ENCODE data around the gene SRPRA. TPM values are rescaled to one million over a fixed set of nuclear protein-coding genes. Genes with fewer than 3 reads are reported as not detected.

The SRPRA gene
- total RNA-seq, 1 donor from 2014 or later: 120 TPM

- no peak for TF ChIP-seq CTCF (IDR thresholded peaks at IDR 0.05)
- H3K36me3 ChIP-seq: no peaks in the 10 kb centered on the region
- DNase-seq (no peak), ATAC-seq (no peak)
- intact Hi-C loops (cut with DNase I): no loop called here
- no peaks in the 10 kb centered on the region for H3K27me3 ChIP-seq
- peaks cover 17% of the 10 kb centered on the region for H3K4me1 ChIP-seq
- H3K27ac ChIP-seq: no peak overlapping the region
- H3K4me3 ChIP-seq: no peak overlapping the region
- H3K9me3 ChIP-seq: no peaks in the 10 kb centered on the region
Observed at GRCh38 chr11:126216526-126217305, 52.0 kb downstream of the SRPRA start.

GRCh38 chr11:126214841-126215240 is 53.9 kb downstream of the SRPRA start:
- no peaks in the 10 kb centered on the region for H3K27me3 ChIP-seq
- intact Hi-C loops (cut with DNase I): no loop called here
- DNase-seq: no peak
- H3K4me1 ChIP-seq: peaks cover 19% of the 10 kb centered on the region
- TF ChIP-seq CTCF (IDR thresholded peaks at IDR 0.05): no peak
- no peaks in the 10 kb centered on the region for H3K36me3 ChIP-seq
- peak overlapping the region; percentile 2 for H3K4me3 ChIP-seq
- no peaks in the 10 kb centered on the region for H3K9me3 ChIP-seq
- peak overlapping the region; percentile 12 for H3K27ac ChIP-seq
- no peak for ATAC-seq

- intact Hi-C loops (cut with DNase I): no loop called here
- no peaks in the 10 kb centered on the region for H3K27me3 ChIP-seq
- H3K27ac ChIP-seq: peak overlapping the region; percentile 12
- H3K4me1 ChIP-seq: peaks cover 15% of the 10 kb centered on the region
- no peaks in the 10 kb centered on the region for H3K9me3 ChIP-seq
- H3K4me3 ChIP-seq: no peak overlapping the region
- no peak for ATAC-seq
- no peak for DNase-seq
- H3K36me3 ChIP-seq: peaks cover 1% of the 10 kb centered on the region
- TF ChIP-seq CTCF (IDR thresholded peaks at IDR 0.05): no peak
Observed at GRCh38 chr11:126214441-126214840, 54.3 kb downstream of the SRPRA start.

Other genes with a start within 250 kb of the SRPRA start
- 13.3 TPM for gene CDON, start 206.0 kb downstream of the SRPRA start, total RNA-seq
- gene RPUSD4, start 57.2 kb downstream of the SRPRA start, total RNA-seq: 21.6 TPM
- gene FAM118B, start 57.1 kb downstream of the SRPRA start, total RNA-seq: 37.5 TPM
- gene FOXRED1, start 259 bp upstream of the SRPRA start, total RNA-seq: 14.8 TPM
- gene TIRAP, start 14.2 kb upstream of the SRPRA start, total RNA-seq: 13.7 TPM
- gene DCPS, start 35.2 kb upstream of the SRPRA start, total RNA-seq: 15.5 TPM
- 39.2 TPM for gene ST3GAL4, start 86.8 kb upstream of the SRPRA start, total RNA-seq

Data from upper lobe of right lung (tissue), 1 donor.